COR-L47 (cell line): ENCODE results near the gene FAM118B.

Source experiments
- DNase-seq: peaks from one replicate; lab custom pipeline; 2025; lab: John Stamatoyannopoulos, UW

The FAM118B gene

GRCh38 chr11:126311401-126312291, 100.1 kb downstream of the FAM118B start:
- no peak for DNase-seq
